ENCODE data around the gene ADGRG3. TPM values are rescaled to one million over a fixed set of nuclear protein-coding genes. Genes with fewer than 3 reads are reported as not detected.

The ADGRG3 gene
- total and polyA plus RNA-seq, 9 of the 15 experiments (the other 6 are each of a cell fraction or from before 2014, with no cell fraction given), result 0.09 to 0.52 (median 0.14) TPM; not detected in 3

DNA sequence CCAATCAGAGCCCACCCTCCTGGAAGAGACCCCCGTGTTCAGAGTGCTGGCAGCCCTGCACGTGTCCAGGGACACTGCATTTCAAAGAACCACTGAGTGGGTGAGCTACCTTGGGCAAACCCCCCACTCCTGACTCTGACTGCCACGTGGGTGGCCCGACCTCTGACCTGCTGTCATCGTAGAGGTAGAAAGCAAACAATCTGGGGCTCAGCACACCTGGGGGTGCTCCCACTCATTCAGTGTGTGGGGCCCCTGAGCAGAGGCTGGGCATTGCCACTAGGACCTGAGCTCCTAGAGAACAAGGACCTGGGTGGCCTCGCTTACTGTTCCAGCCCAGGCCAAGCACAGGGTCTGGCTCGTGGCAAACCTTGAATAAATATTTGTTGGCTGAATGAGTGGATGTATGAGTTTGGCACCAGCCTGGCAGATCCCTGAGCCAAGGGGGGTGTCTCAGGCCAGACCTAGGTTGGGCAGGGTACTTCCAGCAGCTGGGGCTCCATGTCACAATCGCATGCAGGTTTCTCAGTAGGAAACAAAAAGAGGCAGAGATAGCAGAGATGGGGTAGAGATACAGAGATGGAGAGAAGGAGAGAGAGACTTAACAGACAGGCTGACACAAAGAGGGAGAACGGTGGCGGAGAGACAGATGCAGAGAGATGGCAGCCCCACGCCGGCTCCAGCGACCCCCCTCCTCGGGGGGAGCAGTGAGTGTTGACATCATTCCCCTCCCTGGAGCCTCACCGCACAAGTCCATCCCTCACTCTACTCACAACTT lies 21.1 kb downstream of the ADGRG3 start:
- Histone ChIP-seq H3K4me3 (peak overlapping the region; percentile 20; the same call in 1 of the 2 replicates), H3K79me2 (ENCODE audit: control insufficient read depth, insufficient read depth, low read length) (no peaks in the 10 kb centered on the region), H3K27me3 (ENCODE audit: control insufficient read depth in 2 of 2, insufficient read depth in 2 of 2, low read length in 2 of 2) (no peaks in the 10 kb centered on the region), H4K20me1 (replicated peaks; ENCODE audit: control insufficient read depth, insufficient read depth, low read length) (no peaks in the 10 kb centered on the region), H3K9ac (ENCODE audit: insufficient read depth in 1 of 2, low read depth in 2 of 2, low read length in 2 of 2) (peak overlapping the region; percentile 55 to 80), H2AFZ (ENCODE audit: low read depth, low read length) (peak overlapping the region; percentile 60), H3K4me2 (ENCODE audit: insufficient read depth, low read length) (peak overlapping the region; percentile 74), H3K36me3 (ENCODE audit: control insufficient read depth, insufficient read depth, low read length) (no peaks in the 10 kb centered on the region), H3K4me1 (replicated peaks in 1 of 2; ENCODE audit: control insufficient read depth in 2 of 2, insufficient read depth in 2 of 2, low read length in 2 of 2) (peaks cover 42 to 54% of the 10 kb centered on the region in 2 experiments), H3K27ac (ENCODE audit: extremely low read depth, low read depth, low read length) (peak overlapping the region; percentile 67), H3K9me1 (ENCODE audit: control insufficient read depth, insufficient read depth, low read length) (peaks cover 8% of the 10 kb centered on the region), H3K9me3 (replicated peaks; ENCODE audit: control insufficient read depth, insufficient read depth, low read depth, low read length) (no peaks in the 10 kb centered on the region)
- intact Hi-C loops (cut with micrococcal nuclease) (no loop called here), in situ Hi-C loops (cut with MboI) (no loop called here)
- ChIA-PET CTCF (ENCODE audit: low intra/inter-chr PET ratio) (no interaction called here), POLR2A (interaction anchor here (0.6 to 2.2 kb wide), 6 partner anchors 11 to 43 kb away, joined by 3 to 15 read pairs (median 4); no protein-coding TSS in a partner anchor)
- FAIRE-seq (no peak), ATAC-seq (peak; percentile 6), DNase-seq (ENCODE audit: extremely low read depth in 1 of 4, low spot score in 3 of 4) (peak in 1 of 4 experiments; percentile 34)
- BruUV-seq (replicated peaks), result no TSS peak
- 25% methylated on average over 15 of the region's 15 CpGs for WGBS (ENCODE audit: insufficient coverage, low coverage, missing lambda C conversion rate)
- peak in 1 of 2 experiments; percentile 57; a peak in 1 of 4 replicates for TF ChIP-seq FOXA3 (CRISPR knock-in tag; conservative IDR thresholded peaks at IDR 0.05 in 1 of 2, IDR thresholded peaks at IDR 0.05 in 1 of 2)
- TF ChIP-seq XRCC4 (IDR thresholded peaks at IDR 0.05; ENCODE audit: extremely low read depth, insufficient read depth, insufficient read length), result no peak
- TF ChIP-seq HOXB6 (CRISPR knock-in tag; IDR thresholded peaks at IDR 0.05; ENCODE audit: borderline replicate concordance), result no peak
- TF ChIP-seq ZNF311 (CRISPR knock-in tag; IDR thresholded peaks at IDR 0.05), result 0 out of 2 replicates have a peak, but pooled peaks have one; percentile 64
- TF ChIP-seq, protein P1, sequence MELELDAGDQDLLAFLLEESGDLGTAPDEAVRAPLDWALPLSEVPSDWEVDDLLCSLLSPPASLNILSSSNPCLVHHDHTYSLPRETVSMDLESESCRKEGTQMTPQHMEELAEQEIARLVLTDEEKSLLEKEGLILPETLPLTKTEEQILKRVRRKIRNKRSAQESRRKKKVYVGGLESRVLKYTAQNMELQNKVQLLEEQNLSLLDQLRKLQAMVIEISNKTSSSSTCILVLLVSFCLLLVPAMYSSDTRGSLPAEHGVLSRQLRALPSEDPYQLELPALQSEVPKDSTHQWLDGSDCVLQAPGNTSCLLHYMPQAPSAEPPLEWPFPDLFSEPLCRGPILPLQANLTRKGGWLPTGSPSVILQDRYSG (tag; conservative IDR thresholded peaks at IDR 0.05; ENCODE audit: low read depth), result 0 out of 2 replicates have a peak, but pooled peaks have one; percentile 45
- peak; percentile 55; the same call in 1 of the 2 replicates for TF ChIP-seq FOXK1 (CRISPR knock-in tag; IDR thresholded peaks at IDR 0.05; ENCODE audit: borderline replicate concordance)
- TF ChIP-seq, protein P2, sequence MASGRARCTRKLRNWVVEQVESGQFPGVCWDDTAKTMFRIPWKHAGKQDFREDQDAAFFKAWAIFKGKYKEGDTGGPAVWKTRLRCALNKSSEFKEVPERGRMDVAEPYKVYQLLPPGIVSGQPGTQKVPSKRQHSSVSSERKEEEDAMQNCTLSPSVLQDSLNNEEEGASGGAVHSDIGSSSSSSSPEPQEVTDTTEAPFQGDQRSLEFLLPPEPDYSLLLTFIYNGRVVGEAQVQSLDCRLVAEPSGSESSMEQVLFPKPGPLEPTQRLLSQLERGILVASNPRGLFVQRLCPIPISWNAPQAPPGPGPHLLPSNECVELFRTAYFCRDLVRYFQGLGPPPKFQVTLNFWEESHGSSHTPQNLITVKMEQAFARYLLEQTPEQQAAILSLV (tag; IDR thresholded peaks at IDR 0.05), result 0 out of 2 replicates have a peak, but pooled peaks have one; percentile 6
- 0 out of 2 replicates have a peak, but pooled peaks have one; percentile 6 for TF ChIP-seq ZBTB7A (IDR thresholded peaks at IDR 0.05; ENCODE audit: borderline replicate concordance, control insufficient read depth, low read depth, low read length)
- 0 out of 2 replicates have a peak, but pooled peaks have one; percentile 19 for TF ChIP-seq EP300 (IDR thresholded peaks at IDR 0.05; ENCODE audit: low read length)
- TF ChIP-seq OTX1 (CRISPR knock-in tag; IDR thresholded peaks at IDR 0.05), result 0 out of 2 replicates have a peak, but pooled peaks have one; percentile 49
- TF ChIP-seq CXXC5 (CRISPR knock-in tag; IDR thresholded peaks at IDR 0.05), result 0 out of 2 replicates have a peak, but pooled peaks have one; percentile 3
- TF ChIP-seq SPI1 (IDR thresholded peaks at IDR 0.05; ENCODE audit: borderline replicate concordance, low read depth, low read length), result no peak
- TF ChIP-seq ZNF12 (CRISPR knock-in tag; IDR thresholded peaks at IDR 0.05), result 0 out of 2 replicates have a peak, but pooled peaks have one; percentile 37
- TF ChIP-seq ZNF766 (CRISPR knock-in tag; conservative IDR thresholded peaks at IDR 0.05), result 0 out of 2 replicates have a peak, but pooled peaks have one; percentile 34
- 0 out of 4 replicates have a peak, but pooled peaks of 1 of the 2 experiments have one; percentile 9 for TF ChIP-seq TBL1XR1 (IDR thresholded peaks at IDR 0.05; ENCODE audit: low read length in 2 of 2)
- TF ChIP-seq NFRKB (IDR thresholded peaks at IDR 0.05; ENCODE audit: low read depth), result peak; percentile 73
- TF ChIP-seq JUNB (CRISPR knock-in tag; conservative IDR thresholded peaks at IDR 0.05), result 0 out of 2 replicates have a peak, but pooled peaks have one; percentile 3
- TF ChIP-seq NR4A1 (CRISPR knock-in tag; IDR thresholded peaks at IDR 0.05), result no peak
- peak; percentile 77 for TF ChIP-seq NR4A1 (tag; IDR thresholded peaks at IDR 0.05)
